Rectal smooth muscle tissue (tissue), 1 donor: ENCODE data around the gene RBM22.

Experiments
- H3K27ac ChIP-seq: one replicate; pipeline ENCODE4 v1.7.0; 2013; ENCODE audit warnings: low read depth, low read length, inconsistent platforms
- H3K27me3 ChIP-seq: one replicate; pipeline ENCODE4 v1.7.0; 2013; ENCODE audit warnings: low read length; ENCODE audit not compliant: control insufficient read depth, insufficient read depth
- H3K36me3 ChIP-seq: one replicate; pipeline ENCODE4 v1.7.0; 2013; ENCODE audit warnings: low read length; ENCODE audit not compliant: control insufficient read depth, insufficient read depth
- H3K4me1 ChIP-seq: one replicate; pipeline ENCODE4 v1.7.0; 2013; ENCODE audit warnings: low read length; ENCODE audit not compliant: control insufficient read depth, insufficient read depth
- H3K4me3 ChIP-seq: one replicate; pipeline ENCODE4 v1.7.0; 2013; ENCODE audit warnings: low read length
- H3K9ac ChIP-seq: one replicate; pipeline ENCODE4 v1.7.0; 2013; ENCODE audit warnings: low read length

Gene RBM22

DNA sequence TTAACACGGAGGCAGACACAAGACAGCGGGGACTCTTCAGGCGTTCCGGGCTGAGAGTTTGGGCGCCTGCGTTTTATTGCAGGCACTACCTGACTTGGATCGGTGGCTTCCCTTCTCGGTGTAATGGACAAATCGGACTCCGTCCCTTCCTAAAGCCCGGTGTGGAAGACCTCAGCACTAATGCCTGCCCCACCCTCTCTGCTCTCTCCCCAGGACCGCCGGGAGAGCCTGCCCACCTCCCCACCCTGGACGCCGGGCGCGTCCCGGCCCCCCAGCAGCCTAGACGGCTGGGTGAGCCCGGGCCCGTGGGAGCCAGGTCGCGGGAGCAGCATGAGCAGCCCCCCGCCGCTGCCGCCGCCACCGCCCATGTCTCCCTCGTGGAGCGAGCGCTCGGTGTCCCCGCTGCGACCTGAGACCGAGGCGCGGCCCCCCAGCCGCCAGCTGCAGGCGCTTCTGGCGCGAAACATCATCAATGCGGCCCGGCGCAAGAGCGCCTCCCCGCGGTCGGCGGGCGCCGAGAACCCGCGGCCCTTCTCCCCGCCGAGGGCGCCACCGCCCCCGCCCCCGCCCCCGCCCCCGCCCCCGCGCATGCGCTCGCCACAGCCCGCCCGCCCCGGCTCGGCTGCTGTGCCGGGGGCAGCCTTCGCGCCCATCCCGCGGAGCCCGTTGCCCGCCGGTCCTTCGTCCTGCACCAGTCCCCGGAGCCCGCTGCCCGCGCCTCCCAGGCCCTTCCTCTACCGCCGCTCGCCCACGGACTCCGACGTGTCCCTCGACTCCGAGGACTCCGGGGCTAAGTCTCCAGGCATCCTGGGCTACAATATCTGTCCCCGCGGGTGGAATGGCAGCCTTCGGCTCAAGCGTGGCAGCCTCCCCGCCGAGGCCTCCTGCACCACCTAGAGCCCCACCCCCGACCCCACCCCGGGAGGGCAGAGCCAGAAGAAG is 44.4 kb downstream of the RBM22 start:
- Histone ChIP-seq H3K4me1 (peaks cover 7% of the 10 kb centered on the region), H3K4me3 (peak overlapping the region; percentile 69), H3K27me3 (no peaks in the 10 kb centered on the region), H3K27ac (no peak overlapping the region), H3K36me3 (no peaks in the 10 kb centered on the region), H3K9ac (no peak overlapping the region)

GRCh38 chr5:150655221-150655620 is 45.6 kb downstream of the RBM22 start:
- Histone ChIP-seq H3K27me3 (no peaks in the 10 kb centered on the region), H3K9ac (no peak overlapping the region), H3K36me3 (no peaks in the 10 kb centered on the region), H3K27ac (no peak overlapping the region), H3K4me3 (no peak overlapping the region), H3K4me1 (peaks cover 7% of the 10 kb centered on the region)

DNA sequence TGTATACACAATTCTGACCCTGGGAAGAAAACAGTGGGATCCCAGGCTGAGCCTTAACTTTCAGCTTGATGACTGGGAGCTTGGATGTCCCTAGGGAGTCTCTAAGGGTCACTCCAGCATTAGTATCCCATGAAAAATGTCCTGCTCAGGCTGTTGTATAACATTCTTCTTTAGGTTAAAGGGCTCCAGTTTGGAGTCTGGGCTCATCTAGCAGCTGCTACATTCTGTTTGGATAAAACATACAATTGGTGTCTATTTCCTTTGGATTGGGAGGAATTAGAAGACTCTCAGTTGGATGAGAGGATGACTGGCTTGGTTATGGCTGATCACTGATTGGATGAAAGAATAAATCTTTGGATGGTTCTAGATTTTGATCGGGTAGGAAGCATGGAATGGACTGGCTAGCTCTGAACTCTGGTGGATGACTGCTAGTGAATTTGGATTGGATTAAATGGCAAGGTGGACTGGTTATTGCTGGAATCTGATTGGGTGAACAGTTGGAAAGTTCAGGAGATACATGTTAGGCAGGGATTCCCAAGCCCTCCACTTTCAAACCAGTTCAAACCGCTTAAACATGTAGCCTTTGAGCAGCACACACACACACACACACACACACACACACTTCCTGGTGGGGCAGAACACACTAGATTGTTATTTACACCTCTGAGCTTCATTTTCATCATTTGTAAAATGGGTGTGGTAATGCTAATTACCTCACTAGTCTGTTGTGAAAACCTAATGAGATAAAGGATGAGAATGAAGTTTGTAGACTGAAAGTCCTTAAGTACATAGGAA is 46.9 kb downstream of the RBM22 start:
- Histone ChIP-seq H3K27me3 (no peaks in the 10 kb centered on the region), H3K27ac (no peak overlapping the region), H3K4me3 (no peak overlapping the region), H3K4me1 (peaks cover 7% of the 10 kb centered on the region), H3K36me3 (no peaks in the 10 kb centered on the region), H3K9ac (no peak overlapping the region)

DNA sequence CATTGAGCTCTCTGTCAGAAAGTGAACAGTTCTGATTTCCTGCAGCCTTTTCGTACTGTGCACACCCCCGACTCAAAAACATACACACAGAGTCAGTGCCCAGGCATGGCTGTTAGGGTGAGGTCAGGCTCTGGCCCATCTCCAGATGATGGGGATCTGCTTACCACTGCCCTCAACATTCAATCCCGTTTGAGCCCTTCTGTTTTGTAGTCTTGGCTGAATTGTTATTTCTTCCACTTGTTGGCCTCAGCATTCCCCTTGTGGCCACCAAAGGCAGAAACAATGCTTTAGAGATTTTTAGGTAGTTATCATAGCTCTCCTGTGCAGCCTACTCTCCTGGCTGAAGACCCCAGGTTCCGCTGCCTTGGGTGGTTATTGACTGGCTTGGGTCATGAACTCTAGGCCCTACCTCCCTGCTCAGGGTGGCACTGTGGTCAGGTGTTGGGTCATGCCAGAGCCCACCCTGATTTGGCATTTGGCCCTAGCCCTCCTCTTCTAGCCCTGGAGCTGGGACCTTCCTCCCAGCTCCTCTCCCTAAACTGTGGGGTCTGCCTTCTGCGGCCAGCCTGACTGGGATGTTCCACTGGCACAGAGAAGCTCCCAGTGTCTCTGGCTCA is 47.6 kb downstream of the RBM22 start:
- H3K4me3 ChIP-seq: no peak overlapping the region
- no peaks in the 10 kb centered on the region for H3K27me3 ChIP-seq
- H3K27ac ChIP-seq: no peak overlapping the region
- peaks cover 5% of the 10 kb centered on the region for H3K36me3 ChIP-seq
- peaks cover 7% of the 10 kb centered on the region for H3K4me1 ChIP-seq
- no peak overlapping the region for H3K9ac ChIP-seq

DNA sequence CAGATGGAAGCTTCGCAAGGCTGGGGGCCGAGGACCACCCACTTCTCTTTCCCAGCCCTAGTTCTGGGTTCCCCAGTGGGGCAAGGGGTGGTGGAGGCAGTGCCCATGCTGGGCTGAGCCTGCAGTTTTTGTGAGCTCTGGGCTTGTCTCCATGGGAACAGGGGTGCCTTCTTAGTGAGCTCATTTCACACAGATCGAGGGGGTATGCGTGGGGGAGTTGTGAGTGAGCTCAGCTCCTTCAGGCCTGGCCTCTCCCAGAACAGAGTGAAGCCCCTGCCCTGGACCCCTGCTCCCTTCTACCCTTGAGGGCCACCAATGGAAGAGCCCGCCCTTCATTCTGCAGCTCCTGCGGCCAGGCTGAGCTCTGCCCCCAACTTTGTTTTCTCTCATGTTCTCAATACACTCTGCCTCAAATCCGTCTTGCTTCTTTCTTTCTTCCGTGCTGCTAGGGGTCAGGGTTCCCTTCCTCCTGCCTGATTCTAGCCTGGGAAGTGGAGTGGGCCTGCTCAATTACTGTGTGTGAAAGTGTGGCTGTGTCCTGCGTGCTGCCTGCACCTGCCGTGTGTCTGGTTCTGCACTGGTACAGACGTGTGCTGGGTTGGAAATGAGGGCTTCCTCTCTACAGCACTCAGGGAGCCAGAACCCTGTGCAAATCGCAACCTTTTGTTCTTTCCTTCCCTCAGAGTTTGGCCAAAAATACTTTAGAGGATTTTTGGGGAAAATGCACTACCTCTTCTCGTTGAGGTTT is 48.8 kb downstream of the RBM22 start:
- Histone ChIP-seq H3K36me3 (peaks cover 7% of the 10 kb centered on the region), H3K4me1 (peaks cover 2% of the 10 kb centered on the region), H3K4me3 (no peak overlapping the region), H3K27ac (no peak overlapping the region), H3K9ac (no peak overlapping the region), H3K27me3 (no peaks in the 10 kb centered on the region)

DNA sequence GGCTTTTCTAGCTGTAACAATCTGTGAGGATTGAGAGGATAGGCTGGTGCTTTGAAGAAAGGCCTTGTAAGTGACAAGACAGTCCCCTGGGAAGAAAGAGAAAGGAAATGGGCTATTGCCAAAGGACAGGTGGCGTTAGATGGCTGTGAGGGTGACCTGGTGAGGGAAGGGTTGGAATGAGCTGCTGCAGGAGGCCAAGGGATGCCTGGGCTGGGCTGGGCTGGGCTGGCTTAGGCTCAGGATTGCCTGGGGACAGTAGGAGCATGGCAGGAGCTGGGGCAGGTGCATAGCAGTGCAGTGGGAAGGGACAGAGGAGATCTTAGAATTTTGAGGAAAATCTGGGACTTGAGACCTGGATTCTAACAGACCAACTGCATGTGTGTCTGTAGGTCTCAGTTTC is 49.5 kb downstream of the RBM22 start:
- Histone ChIP-seq H3K9ac (no peak overlapping the region), H3K4me3 (no peak overlapping the region), H3K27ac (no peak overlapping the region), H3K4me1 (no peaks in the 10 kb centered on the region), H3K27me3 (no peaks in the 10 kb centered on the region), H3K36me3 (peaks cover 7% of the 10 kb centered on the region)

- Histone ChIP-seq H3K9ac (no peak overlapping the region), H3K27ac (no peak overlapping the region), H3K4me3 (no peak overlapping the region), H3K36me3 (peaks cover 7% of the 10 kb centered on the region), H3K4me1 (peaks cover 5% of the 10 kb centered on the region), H3K27me3 (no peaks in the 10 kb centered on the region)
Measured at GRCh38 chr5:150650021-150651006, 50.5 kb downstream of the RBM22 start.

DNA sequence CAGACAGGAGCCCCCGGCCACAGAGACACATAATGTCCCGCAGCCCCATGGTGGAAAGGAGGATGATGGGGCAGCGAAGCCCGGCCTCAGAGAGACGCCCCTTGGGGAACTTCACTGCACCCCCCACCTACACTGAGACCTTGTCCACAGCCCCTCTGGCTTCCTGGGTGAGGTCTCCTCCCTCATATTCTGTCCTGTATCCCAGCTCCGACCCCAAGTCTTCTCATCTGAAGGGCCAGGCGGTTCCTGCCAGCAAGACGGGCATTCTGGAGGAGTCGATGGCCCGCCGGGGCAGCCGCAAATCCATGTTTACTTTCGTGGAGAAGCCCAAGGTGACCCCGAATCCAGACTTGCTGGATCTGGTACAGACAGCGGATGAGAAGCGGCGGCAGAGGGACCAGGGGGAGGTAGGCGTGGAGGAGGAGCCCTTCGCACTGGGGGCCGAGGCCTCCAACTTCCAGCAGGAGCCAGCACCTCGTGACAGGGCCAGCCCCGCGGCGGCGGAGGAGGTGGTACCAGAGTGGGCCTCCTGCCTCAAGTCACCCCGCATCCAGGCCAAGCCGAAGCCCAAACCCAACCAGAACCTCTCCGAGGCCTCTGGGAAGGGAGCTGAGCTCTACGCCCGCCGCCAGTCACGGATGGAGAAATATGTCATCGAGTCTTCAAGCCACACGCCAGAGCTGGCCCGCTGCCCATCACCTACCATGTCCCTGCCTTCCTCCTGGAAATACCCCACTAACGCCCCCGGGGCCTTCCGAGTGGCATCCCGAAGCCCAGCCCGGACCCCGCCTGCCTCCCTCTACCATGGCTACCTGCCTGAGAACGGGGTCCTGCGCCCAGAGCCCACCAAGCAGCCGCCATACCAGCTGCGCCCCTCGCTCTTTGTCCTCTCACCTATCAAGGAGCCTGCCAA is 51.5 kb downstream of the RBM22 start:
- Histone ChIP-seq H3K9ac (no peak overlapping the region), H3K4me1 (peaks cover 14% of the 10 kb centered on the region), H3K27ac (no peak overlapping the region), H3K27me3 (no peaks in the 10 kb centered on the region), H3K4me3 (no peak overlapping the region), H3K36me3 (peaks cover 7% of the 10 kb centered on the region)

DNA sequence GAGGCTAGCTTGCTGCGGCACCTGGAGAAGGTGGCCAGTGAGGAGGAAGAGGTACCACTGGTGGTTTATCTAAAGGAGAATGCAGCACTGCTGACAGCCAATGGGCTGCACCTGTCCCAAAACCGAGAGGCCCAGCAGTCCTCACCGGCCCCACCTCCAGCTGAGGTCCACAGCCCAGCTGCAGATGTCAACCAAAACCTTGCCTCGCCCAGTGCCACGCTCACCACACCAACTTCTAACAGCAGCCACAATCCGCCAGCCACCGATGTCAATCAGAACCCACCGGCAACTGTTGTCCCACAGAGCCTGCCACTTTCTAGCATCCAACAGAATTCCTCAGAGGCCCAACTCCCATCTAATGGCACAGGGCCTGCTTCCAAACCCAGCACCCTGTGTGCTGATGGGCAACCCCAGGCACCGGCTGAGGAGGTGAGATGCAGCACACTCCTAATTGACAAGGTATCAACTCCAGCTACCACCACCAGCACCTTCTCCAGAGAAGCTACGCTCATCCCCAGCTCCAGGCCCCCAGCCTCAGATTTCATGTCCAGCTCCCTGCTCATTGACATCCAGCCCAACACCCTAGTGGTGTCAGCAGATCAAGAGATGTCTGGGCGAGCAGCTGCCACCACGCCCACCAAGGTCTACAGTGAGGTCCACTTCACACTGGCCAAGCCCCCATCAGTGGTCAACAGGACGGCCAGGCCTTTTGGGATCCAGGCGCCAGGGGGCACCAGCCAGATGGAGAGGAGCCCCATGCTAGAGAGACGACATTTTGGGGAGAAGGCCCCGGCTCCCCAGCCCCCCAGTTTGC is 52.4 kb downstream of the RBM22 start:
- H3K36me3 ChIP-seq: peaks cover 7% of the 10 kb centered on the region
- H3K9ac ChIP-seq: no peak overlapping the region
- H3K27ac ChIP-seq: no peak overlapping the region
- peaks cover 17% of the 10 kb centered on the region for H3K4me1 ChIP-seq
- no peak overlapping the region for H3K4me3 ChIP-seq
- H3K27me3 ChIP-seq: no peaks in the 10 kb centered on the region
